SK-N-SH (cell line): Measurements from ENCODE around the gene ZNF865. TPM values are rescaled to one million over a fixed set of nuclear protein-coding genes. Genes with fewer than 3 reads are reported as not detected.

ENCODE experiments used
- CTCF ChIA-PET: fragments of 300-600, 350-600 bp; formaldehyde crosslinking; extraction: SDS; loops from one replicate; lab custom pipeline; 2021; lab: Yijun Ruan, JAX
- POLR2A ChIA-PET: fragments of 350-600 bp; sonication (Branson Sonifier 250); formaldehyde crosslinking; extraction: SDS; loops from one replicate; lab custom pipeline; 2020; ENCODE audit warnings: antibody characterized with exemption, inconsistent platforms; lab: Yijun Ruan, JAX
- DNase-seq: peaks from one replicate; pipeline ENCODE4 v3.0.0; 2012
- H2AFZ ChIP-seq: fragments of 200-600 bp; sonication (generic); 2 replicates; pipeline ENCODE4 v1.8.1; 2016; ENCODE audit warnings: antibody characterized with exemption, mild to moderate bottlenecking, low read depth
- H3F3A ChIP-seq: fragments of 200-600 bp; sonication (generic); replicated peaks from 2 replicates; pipeline ENCODE3; 2016; ENCODE audit warnings: antibody characterized with exemption, mild to moderate bottlenecking; ENCODE audit not compliant: insufficient read depth
- H3K27ac ChIP-seq, 2 experiments: fragments of 200-500 bp in 1 of 2; fragments of 200-600 bp in 1 of 2; sonication (Bioruptor generic) in 1 of 2; sonication (generic), shearing (Covaris generic) in 1 of 2; 2 replicates each; pipeline versions ENCODE4 v1.5.1 to v1.6.1; 2014 to 2016; ENCODE audit warnings: low read depth in 2 of 2, inconsistent platforms in 1 of 2, low read length in 1 of 2, mild to moderate bottlenecking in 1 of 2, mixed read lengths in 1 of 2
- H3K27me3 ChIP-seq: fragments of 200-600 bp; sonication (generic), shearing (Covaris generic); 2 replicates; pipeline ENCODE4 v1.6.1; 2016; ENCODE audit warnings: mixed run types; ENCODE audit not compliant: insufficient read depth
- H3K36me3 ChIP-seq, 2 experiments: fragments of 200-500 bp in 1 of 2; fragments of 200-600 bp in 1 of 2; sonication (Bioruptor generic) in 1 of 2; sonication (generic) in 1 of 2; replicated peaks in 1 of 2; 2 replicates each; pipeline versions ENCODE3 to v1.5.1; 2014 to 2016; ENCODE audit warnings: low read length in 1 of 2, mild to moderate bottlenecking in 1 of 2; ENCODE audit not compliant: insufficient read depth in 2 of 2, control insufficient read depth in 1 of 2
- H3K4me1 ChIP-seq, 2 experiments: fragments of 200-500 bp in 1 of 2; fragments of 200-600 bp in 1 of 2; sonication (Bioruptor generic) in 1 of 2; sonication (generic), shearing (Covaris generic) in 1 of 2; 2 replicates each; pipeline versions ENCODE4 v1.5.1 to v1.6.1; 2014 to 2016; ENCODE audit warnings: low read depth in 1 of 2, low read length in 1 of 2, mixed run types in 1 of 2; ENCODE audit not compliant: insufficient read depth in 2 of 2, control insufficient read depth in 1 of 2
- H3K4me2 ChIP-seq: fragments of 200-600 bp; sonication (generic), shearing (Covaris generic); 2 replicates; pipeline ENCODE4 v1.6.1; 2017; ENCODE audit warnings: mixed run types
- H3K4me3 ChIP-seq, 2 experiments: fragments of 200-500 bp in 1 of 2; fragments of 200-600 bp in 1 of 2; sonication (Bioruptor generic) in 1 of 2; sonication (generic), shearing (Covaris generic) in 1 of 2; 2 replicates each; pipeline versions ENCODE4 v1.5.1 to v1.8.1; 2014 to 2016; ENCODE audit warnings: low read depth in 2 of 2, inconsistent platforms in 1 of 2, low read length in 1 of 2, mild to moderate bottlenecking in 1 of 2, mixed read lengths in 1 of 2, moderate library complexity in 1 of 2
- H3K79me2 ChIP-seq: fragments of 200-600 bp; sonication (generic); 2 replicates; pipeline ENCODE4 v1.8.1; 2017; ENCODE audit warnings: mild to moderate bottlenecking; ENCODE audit not compliant: insufficient read depth
- H3K9ac ChIP-seq: fragments of 200-600 bp; sonication (generic); 2 replicates; pipeline ENCODE4 v1.6.1; 2017; ENCODE audit warnings: mixed run types
- H3K9me2 ChIP-seq: fragments of 200-600 bp; sonication (generic); 2 replicates; pipeline ENCODE4 v1.6.1; 2017; ENCODE audit warnings: mixed run types
- H3K9me3 ChIP-seq: fragments of 200-600 bp; sonication (generic); 2 replicates; pipeline ENCODE4 v1.6.1; 2017; ENCODE audit warnings: mixed run types, mild to moderate bottlenecking, moderate library complexity
- H4K20me1 ChIP-seq: fragments of 200-600 bp; sonication (generic); 2 replicates; pipeline ENCODE4 v1.6.1; 2017; ENCODE audit warnings: mild to moderate bottlenecking, mixed run types; ENCODE audit not compliant: insufficient read depth
- CHD2 ChIP-seq: fragments of 150-350 bp; IDR thresholded peaks from 2 replicates; pipeline ENCODE4 v1.6.1; 2018; ENCODE audit warnings: low read length; ENCODE audit not compliant: partially characterized antibody
- CTCF ChIP-seq: fragments of 200-600 bp; sonication (generic); IDR thresholded peaks from 2 replicates; pipeline ENCODE4 v1.6.1; 2017; ENCODE audit warnings: antibody characterized with exemption, mild to moderate bottlenecking, moderate library complexity
- ELF1 ChIP-seq: IDR thresholded peaks from 2 replicates; pipeline ENCODE4 v1.4.0; 2012
- EP300 ChIP-seq, 2 experiments: IDR thresholded peaks; 2 replicates each; pipeline versions ENCODE4 v1.4.0 to v1.6.1; 2012; ENCODE audit warnings: borderline replicate concordance in 1 of 2, low read depth in 1 of 2, low read length in 1 of 2
- GABPA ChIP-seq: IDR thresholded peaks from 2 replicates; pipeline ENCODE4 v1.4.0; 2012; ENCODE audit warnings: low read depth, mild to moderate bottlenecking
- JUND ChIP-seq: IDR thresholded peaks from 2 replicates; pipeline ENCODE4 v1.4.0; 2012
- NFIC ChIP-seq: IDR thresholded peaks from 2 replicates; pipeline ENCODE4 v1.4.0; 2012; ENCODE audit warnings: borderline replicate concordance
- PBX3 ChIP-seq: IDR thresholded peaks from 2 replicates; pipeline ENCODE4; 2012
- RAD21 ChIP-seq: IDR thresholded peaks from 2 replicates; pipeline ENCODE4 v1.6.1; 2012; ENCODE audit warnings: mild to moderate bottlenecking, low read length
- RXRA ChIP-seq: IDR thresholded peaks from 2 replicates; pipeline ENCODE4 v1.4.0; 2012; ENCODE audit warnings: low read depth, mild to moderate bottlenecking, borderline replicate concordance
- SMC3 ChIP-seq: IDR thresholded peaks from 2 replicates; pipeline ENCODE4 v1.6.1; 2012; ENCODE audit warnings: low read depth, low read length, improper control_type of control experiment
- TAF1 ChIP-seq: IDR thresholded peaks from 2 replicates; pipeline ENCODE4 v1.6.1; 2012; ENCODE audit warnings: low read depth, mild to moderate bottlenecking, low read length, moderate library complexity, borderline replicate concordance
- TCF12 ChIP-seq: IDR thresholded peaks from 2 replicates; pipeline ENCODE4 v1.4.0; 2012
- USF2 ChIP-seq: fragments of 150-350 bp; IDR thresholded peaks from 2 replicates; pipeline ENCODE4 v1.6.1; 2017; ENCODE audit warnings: antibody characterized with exemption, low read length, low read depth, borderline replicate concordance
- YY1 ChIP-seq: IDR thresholded peaks from 2 replicates; pipeline ENCODE4 v1.4.0; 2012; ENCODE audit warnings: low read depth, mild to moderate bottlenecking
- WGBS: methylation state at CpG from one replicate; pipeline ENCODE4 v1.1.6; 2017; ENCODE audit warnings: low lambda C conversion rate; 5-methylcytosine and 5-hydroxymethylcytosine counted together
- polyA plus RNA-seq, 3 experiments: library from polyadenylated mRNA; depleted of rRNA; stranded (reverse); fragments of >200 nt; gene quantifications; 2 replicates each; pipeline ENCODE4 v1.2.3, GENCODE V29; 2012

The ZNF865 gene
- polyA plus RNA-seq, 1 of the 3 experiments (the other 2 are of a cell fraction) = 5.0 TPM

DNA sequence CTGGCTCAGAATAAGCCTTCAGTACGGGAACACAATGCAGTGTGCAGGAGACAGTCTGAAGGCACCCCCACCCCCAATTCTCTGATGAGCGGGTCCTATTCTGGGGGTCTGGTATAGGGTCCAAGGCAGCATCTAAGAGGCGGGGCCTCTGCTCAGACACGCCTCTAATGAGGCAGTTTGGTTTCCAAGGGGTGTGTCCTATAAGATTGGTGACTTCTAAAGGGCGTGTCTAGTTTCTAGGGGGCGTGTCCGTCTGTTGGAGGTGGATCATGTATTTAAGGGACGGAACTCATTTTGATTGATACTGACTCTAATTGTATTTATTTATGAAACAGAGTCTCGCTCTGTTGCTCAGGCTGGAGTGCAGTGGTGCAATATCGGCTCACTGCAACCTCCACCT is 14.8 kb upstream of the ZNF865 start:
- no peak overlapping the region for H3K27ac ChIP-seq
- ChIA-PET CTCF (interaction anchor here (1.1 kb wide), 1 partner anchor 41 kb away, joined by 3 read pairs; no protein-coding TSS in a partner anchor), POLR2A (no interaction called here)
- no peak for DNase-seq
- TF ChIP-seq GABPA (no peak), USF2 (no peak), RAD21 (no peak)
- H3K36me3 ChIP-seq = peaks cover 7 to 20% of the 10 kb centered on the region in 2 experiments
- peaks cover 11% of the 10 kb centered on the region in 2 experiments; a peak in 2 of 4 replicates for H3K4me1 ChIP-seq
- no peaks in the 10 kb centered on the region for H3K9me2 ChIP-seq
- no peaks in the 10 kb centered on the region for H4K20me1 ChIP-seq
- H2AFZ ChIP-seq = no peak overlapping the region
- no peak overlapping the region for H3K9ac ChIP-seq
- WGBS = 82% methylated on average over 10 of the region's 10 CpGs
- no peaks in the 10 kb centered on the region for H3K27me3 ChIP-seq
- H3K4me2 ChIP-seq = no peak overlapping the region
- H3K4me3 ChIP-seq = no peak overlapping the region
- peaks cover 8% of the 10 kb centered on the region for H3F3A ChIP-seq
- H3K79me2 ChIP-seq = no peaks in the 10 kb centered on the region
- no peaks in the 10 kb centered on the region for H3K9me3 ChIP-seq

DNA sequence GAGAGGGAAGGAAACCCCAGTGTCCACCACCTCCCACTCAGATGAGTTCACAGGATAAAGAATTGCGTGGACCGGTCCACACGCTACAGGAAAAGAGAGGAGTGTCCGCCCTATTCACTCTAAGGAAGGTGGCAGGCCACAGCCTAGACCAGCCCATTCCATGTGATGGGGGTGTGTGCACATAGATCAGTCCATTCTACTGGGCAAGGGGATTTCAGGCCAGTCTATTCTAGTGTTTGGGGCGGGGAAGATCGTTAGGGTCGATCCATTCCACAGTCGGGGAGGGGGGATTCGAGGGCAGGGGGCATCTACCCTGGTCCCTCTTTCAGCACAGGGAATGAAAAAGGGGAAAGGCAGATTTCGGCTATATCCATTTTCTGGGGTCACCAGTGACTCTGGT is 13.9 kb upstream of the ZNF865 start:
- Histone ChIP-seq H2AFZ (no peak overlapping the region), H3K79me2 (no peaks in the 10 kb centered on the region), H4K20me1 (no peaks in the 10 kb centered on the region), H3K9ac (no peak overlapping the region), H3K4me2 (no peak overlapping the region), H3K27me3 (no peaks in the 10 kb centered on the region), H3F3A (peaks cover 2% of the 10 kb centered on the region), H3K36me3 (peaks cover 13 to 28% of the 10 kb centered on the region in 2 experiments), H3K27ac (no peak overlapping the region), H3K9me2 (no peaks in the 10 kb centered on the region), H3K9me3 (no peaks in the 10 kb centered on the region), H3K4me1 (peaks cover 5% of the 10 kb centered on the region in 2 experiments; a peak in 2 of 4 replicates), H3K4me3 (no peak overlapping the region)
- ChIA-PET CTCF (no interaction called here), POLR2A (no interaction called here)
- no peak for DNase-seq
- 83% methylated on average over 10 of the region's 10 CpGs for WGBS
- no peak for TF ChIP-seq CHD2
- no peak for TF ChIP-seq TAF1
- no peak for TF ChIP-seq SMC3
- no peak for TF ChIP-seq EP300 (IDR thresholded peaks at IDR 0.05; ENCODE audit: borderline replicate concordance in 1 of 2, low read depth in 1 of 2, low read length in 1 of 2)

GRCh38 chr19:55592391-55593090 is 12.9 kb upstream of the ZNF865 start:
- no peak for TF ChIP-seq ELF1
- no peak for TF ChIP-seq PBX3
- TF ChIP-seq TCF12 = no peak
- TF ChIP-seq CTCF = no peak
- TF ChIP-seq RXRA = no peak
- no peak for TF ChIP-seq JUND
- TF ChIP-seq YY1 = no peak
- TF ChIP-seq NFIC = no peak
- no peak for TF ChIP-seq RAD21
- no peaks in the 10 kb centered on the region for H4K20me1 ChIP-seq
- POLR2A ChIA-PET = no interaction called here
- no peak overlapping the region for H3K4me3 ChIP-seq
- 90% methylated on average over 23 of the region's 73 CpGs for WGBS
- H3K4me1 ChIP-seq = no peaks in the 10 kb centered on the region; a peak in 1 of 4 replicates
- H3K9ac ChIP-seq = no peak overlapping the region
- no peak overlapping the region for H2AFZ ChIP-seq
- H3K36me3 ChIP-seq = peaks cover 20 to 34% of the 10 kb centered on the region in 2 experiments
- H3K4me2 ChIP-seq = no peak overlapping the region
- H3K27me3 ChIP-seq = no peaks in the 10 kb centered on the region
- H3K9me2 ChIP-seq = no peaks in the 10 kb centered on the region
- no peak overlapping the region for H3K27ac ChIP-seq
- no peak for DNase-seq
- peaks cover 2% of the 10 kb centered on the region for H3F3A ChIP-seq
- no peaks in the 10 kb centered on the region for H3K79me2 ChIP-seq
- H3K9me3 ChIP-seq = no peaks in the 10 kb centered on the region
- CTCF ChIA-PET = no interaction called here
